H1 (cell line): Measurements from ENCODE around the gene GPR18.
"Not testable (repeated sequence)": the region's sequence is repeated elsewhere in the genome, so short reads cannot be mapped to it uniquely, and the experiment has no call there.

Experiments
- CHD2 ChIP-seq: IDR thresholded peaks from 2 replicates; pipeline ENCODE4 v1.6.1; 2012; ENCODE audit warnings: low read length, improper control_type of control experiment
- EZH2 ChIP-seq: fragments of 200-600 bp; sonication (generic); IDR thresholded peaks from 2 replicates; pipeline ENCODE4 v1.7.1; 2012; ENCODE audit warnings: low read depth, mild to moderate bottlenecking, moderate library complexity, low read length, inconsistent platforms; ENCODE audit not compliant: severe bottlenecking
- PHF8 ChIP-seq: fragments of 200-600 bp; sonication (generic); conservative IDR thresholded peaks from 2 replicates; pipeline ENCODE4 v1.7.1; 2012; ENCODE audit warnings: low read depth, mild to moderate bottlenecking, inconsistent platforms, low read length, moderate library complexity
- POLR2A ChIP-seq, 2 experiments: IDR thresholded peaks; 1 replicate in 1 of 2; 2 replicates in 1 of 2; pipeline ENCODE4 v1.6.1; 2011; ENCODE audit warnings: low read depth in 2 of 2, low read length in 2 of 2, mild to moderate bottlenecking in 2 of 2; ENCODE audit errors: control extremely low read depth in 1 of 2
- POLR2AphosphoS5 ChIP-seq: IDR thresholded peaks from 2 replicates; pipeline ENCODE4 v1.6.1; 2011; ENCODE audit warnings: low read depth, low read length
- RFX5 ChIP-seq: IDR thresholded peaks from 2 replicates; pipeline ENCODE4 v1.6.1; 2011; ENCODE audit warnings: low read depth, low read length, improper control_type of control experiment, borderline replicate concordance
- SRF ChIP-seq: IDR thresholded peaks from 2 replicates; pipeline ENCODE4 v1.6.1; 2011; ENCODE audit warnings: mild to moderate bottlenecking, low read depth, low read length, moderate library complexity
- TAF7 ChIP-seq: optimal IDR thresholded peaks from 2 replicates; pipeline ENCODE3; 2011; ENCODE audit warnings: low read depth, mild to moderate bottlenecking, inconsistent platforms, low read length, moderate library complexity, borderline replicate concordance
- TF ChIP-seq, protein P1 (sequence below), 3 experiments: IDR thresholded peaks; 1 replicate in 2 of 3; 2 replicates in 1 of 3; pipeline versions ENCODE4 v1.5.1 to v1.6.1; 2011; ENCODE audit warnings: low read length in 3 of 3, mild to moderate bottlenecking in 3 of 3, inconsistent platforms in 2 of 3, low read depth in 1 of 3, moderate library complexity in 1 of 3; ENCODE audit not compliant: insufficient read depth in 1 of 3; ENCODE audit errors: control extremely low read depth in 1 of 3
- TF ChIP-seq, protein P2 (sequence below): IDR thresholded peaks from 2 replicates; pipeline ENCODE4 v1.6.1; 2012; ENCODE audit warnings: inconsistent platforms
- TF ChIP-seq, protein P3 (sequence below): IDR thresholded peaks from 2 replicates; pipeline ENCODE4 v1.6.1; 2012; ENCODE audit warnings: low read length, inconsistent platforms

DNA sequence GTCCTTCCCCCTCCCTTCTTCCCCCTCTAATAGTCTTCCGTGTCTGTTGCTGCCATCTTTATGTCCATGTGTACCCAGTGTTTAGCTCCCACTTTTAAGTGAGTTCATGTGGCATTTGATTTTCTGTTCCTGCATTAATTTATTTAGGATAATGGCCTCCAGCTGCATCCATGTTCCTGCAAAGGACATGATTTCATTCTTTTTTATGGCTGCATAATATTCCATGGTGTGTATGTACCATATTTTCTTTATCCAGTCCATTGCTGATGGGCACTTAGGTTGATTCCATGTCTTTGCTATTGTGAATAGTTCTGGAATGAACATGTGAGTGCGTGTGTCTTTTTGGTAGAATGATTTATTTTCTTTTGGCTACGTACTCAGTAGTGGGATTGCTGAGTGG lies 9.0 kb downstream of the GPR18 start:
- TF ChIP-seq POLR2AphosphoS5; PHF8; POLR2A (IDR thresholded peaks at IDR 0.05; ENCODE audit: control extremely low read depth in 1 of 2, low read depth in 2 of 2, low read length in 2 of 2); CHD2; RFX5; TAF7; EZH2; SRF: not testable (repeated sequence)
- TF ChIP-seq, protein P1, sequence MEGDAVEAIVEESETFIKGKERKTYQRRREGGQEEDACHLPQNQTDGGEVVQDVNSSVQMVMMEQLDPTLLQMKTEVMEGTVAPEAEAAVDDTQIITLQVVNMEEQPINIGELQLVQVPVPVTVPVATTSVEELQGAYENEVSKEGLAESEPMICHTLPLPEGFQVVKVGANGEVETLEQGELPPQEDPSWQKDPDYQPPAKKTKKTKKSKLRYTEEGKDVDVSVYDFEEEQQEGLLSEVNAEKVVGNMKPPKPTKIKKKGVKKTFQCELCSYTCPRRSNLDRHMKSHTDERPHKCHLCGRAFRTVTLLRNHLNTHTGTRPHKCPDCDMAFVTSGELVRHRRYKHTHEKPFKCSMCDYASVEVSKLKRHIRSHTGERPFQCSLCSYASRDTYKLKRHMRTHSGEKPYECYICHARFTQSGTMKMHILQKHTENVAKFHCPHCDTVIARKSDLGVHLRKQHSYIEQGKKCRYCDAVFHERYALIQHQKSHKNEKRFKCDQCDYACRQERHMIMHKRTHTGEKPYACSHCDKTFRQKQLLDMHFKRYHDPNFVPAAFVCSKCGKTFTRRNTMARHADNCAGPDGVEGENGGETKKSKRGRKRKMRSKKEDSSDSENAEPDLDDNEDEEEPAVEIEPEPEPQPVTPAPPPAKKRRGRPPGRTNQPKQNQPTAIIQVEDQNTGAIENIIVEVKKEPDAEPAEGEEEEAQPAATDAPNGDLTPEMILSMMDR (IDR thresholded peaks at IDR 0.05; ENCODE audit: control extremely low read depth in 1 of 3, insufficient read depth in 1 of 3, low read depth in 1 of 3, low read length in 3 of 3), result not testable (repeated sequence)
- TF ChIP-seq, protein P2, sequence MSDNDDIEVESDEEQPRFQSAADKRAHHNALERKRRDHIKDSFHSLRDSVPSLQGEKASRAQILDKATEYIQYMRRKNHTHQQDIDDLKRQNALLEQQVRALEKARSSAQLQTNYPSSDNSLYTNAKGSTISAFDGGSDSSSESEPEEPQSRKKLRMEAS, result not testable (repeated sequence)
- TF ChIP-seq, protein P3, sequence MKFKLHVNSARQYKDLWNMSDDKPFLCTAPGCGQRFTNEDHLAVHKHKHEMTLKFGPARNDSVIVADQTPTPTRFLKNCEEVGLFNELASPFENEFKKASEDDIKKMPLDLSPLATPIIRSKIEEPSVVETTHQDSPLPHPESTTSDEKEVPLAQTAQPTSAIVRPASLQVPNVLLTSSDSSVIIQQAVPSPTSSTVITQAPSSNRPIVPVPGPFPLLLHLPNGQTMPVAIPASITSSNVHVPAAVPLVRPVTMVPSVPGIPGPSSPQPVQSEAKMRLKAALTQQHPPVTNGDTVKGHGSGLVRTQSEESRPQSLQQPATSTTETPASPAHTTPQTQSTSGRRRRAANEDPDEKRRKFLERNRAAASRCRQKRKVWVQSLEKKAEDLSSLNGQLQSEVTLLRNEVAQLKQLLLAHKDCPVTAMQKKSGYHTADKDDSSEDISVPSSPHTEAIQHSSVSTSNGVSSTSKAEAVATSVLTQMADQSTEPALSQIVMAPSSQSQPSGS, result not testable (repeated sequence)
